Raji (cell line): ENCODE data around the gene HYAL2.
A peak's percentile ranks its signal among the peaks of the same experiment; 100 is the strongest.

Source experiments
- POLR2A ChIP-seq: IDR thresholded peaks from 2 replicates; pipeline ENCODE4 v1.6.1; 2011; ENCODE audit warnings: low read depth, low read length, control low read depth; ENCODE audit not compliant: insufficient read depth

HYAL2 gene

DNA sequence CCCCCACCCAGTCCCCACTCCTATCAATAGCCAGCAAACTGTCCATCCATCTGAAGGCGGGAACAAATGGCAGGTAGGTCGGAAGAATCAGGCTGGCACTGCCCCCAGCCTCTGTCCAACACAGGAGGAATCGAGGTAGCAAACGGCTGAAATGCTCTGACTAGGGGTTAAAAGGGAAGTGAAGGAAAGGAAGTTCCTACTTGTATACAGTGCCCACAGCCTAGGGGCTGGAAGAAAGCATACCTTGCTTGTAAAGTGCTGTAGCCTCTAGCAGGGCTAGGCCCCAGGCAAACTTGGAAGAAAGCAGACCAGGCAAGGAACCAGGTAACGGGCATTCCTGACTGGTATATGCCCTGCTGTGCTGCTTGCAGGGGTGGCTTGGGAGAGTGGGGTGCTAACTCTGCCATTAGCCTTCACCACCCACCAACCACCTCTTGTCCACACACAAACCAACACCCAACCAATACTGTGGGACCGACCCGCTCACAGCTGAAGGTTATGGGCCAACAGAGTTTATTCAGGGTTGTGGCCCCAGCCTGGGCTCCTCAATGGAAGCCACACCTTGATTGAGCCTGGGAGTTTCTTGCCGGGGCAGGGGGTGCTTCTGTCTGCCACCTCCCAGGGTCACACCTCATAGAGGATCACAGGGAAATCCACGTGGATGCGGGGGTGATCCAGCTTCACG is 3.1 kb upstream of the HYAL2 start:
- no peak for TF ChIP-seq POLR2A

- TF ChIP-seq POLR2A: no peak
Measured at GRCh38 chr3:50325113-50325480, 2.6 kb upstream of the HYAL2 start.

GRCh38 chr3:50324351-50325112 is 2.0 kb upstream of the HYAL2 start:
- no peak for TF ChIP-seq POLR2A

DNA sequence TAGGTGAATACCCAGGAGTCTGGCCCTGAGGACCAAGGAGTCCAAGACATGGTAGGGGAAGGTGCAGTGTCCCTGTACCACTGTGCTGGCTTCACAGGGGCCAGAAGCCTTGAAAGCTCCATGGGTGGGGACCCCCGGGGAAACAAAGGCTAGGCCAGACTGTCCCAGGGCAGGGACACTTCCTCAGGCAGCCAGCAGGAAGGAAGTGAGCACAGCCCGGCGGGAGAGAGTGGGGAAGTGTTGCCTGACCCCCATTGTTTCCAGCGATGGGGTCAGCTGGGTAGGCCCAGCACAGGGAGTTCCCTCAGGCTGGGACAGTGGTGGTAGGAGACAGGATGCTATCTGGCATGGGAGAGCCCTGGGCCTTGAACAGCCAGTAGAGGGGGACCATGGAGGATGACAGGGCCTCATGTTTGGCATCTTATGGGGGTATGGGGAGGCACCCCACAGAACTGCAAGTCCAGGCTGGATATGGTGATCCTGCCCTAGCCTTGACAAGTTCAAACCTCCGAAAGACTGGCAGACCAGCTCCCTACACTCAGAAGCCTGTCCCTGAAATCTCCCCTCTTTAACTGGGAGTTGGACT is 1.2 kb upstream of the HYAL2 start:
- no peak for TF ChIP-seq POLR2A

DNA sequence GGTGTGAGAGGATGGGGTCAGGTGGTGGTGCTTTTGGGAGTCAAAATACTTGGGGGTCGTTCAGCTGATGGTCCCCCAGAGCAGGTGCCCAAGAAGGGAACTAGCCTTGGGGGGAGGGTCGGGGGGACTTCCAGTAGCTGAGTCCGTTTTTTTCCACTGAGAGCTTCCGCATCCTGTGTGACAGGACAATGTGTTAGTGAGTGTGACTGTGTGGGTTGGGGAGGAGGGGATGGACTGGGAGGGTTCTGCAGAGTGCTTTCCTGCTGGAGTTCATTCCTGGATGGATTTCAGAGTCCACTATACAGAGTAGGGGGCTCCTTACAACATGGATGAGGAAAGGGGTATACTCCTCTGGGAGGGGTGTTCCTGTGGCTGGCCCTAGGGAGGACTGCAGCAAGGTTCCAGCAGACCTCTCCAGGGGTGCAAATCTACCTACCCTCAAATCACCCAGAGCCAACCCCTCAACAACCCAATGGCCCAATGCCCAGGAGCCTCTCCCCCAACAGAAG is 601 bp upstream of the HYAL2 start:
- TF ChIP-seq POLR2A: no peak

GRCh38 chr3:50322115-50322385 is 495 bp downstream of the HYAL2 start:
- no peak for TF ChIP-seq POLR2A

GRCh38 chr3:50321336-50322114 is 1.0 kb downstream of the HYAL2 start:
- peak; percentile 68 for TF ChIP-seq POLR2A

- no peak for TF ChIP-seq POLR2A
Measured at GRCh38 chr3:50320853-50321335, 1.7 kb downstream of the HYAL2 start.

DNA sequence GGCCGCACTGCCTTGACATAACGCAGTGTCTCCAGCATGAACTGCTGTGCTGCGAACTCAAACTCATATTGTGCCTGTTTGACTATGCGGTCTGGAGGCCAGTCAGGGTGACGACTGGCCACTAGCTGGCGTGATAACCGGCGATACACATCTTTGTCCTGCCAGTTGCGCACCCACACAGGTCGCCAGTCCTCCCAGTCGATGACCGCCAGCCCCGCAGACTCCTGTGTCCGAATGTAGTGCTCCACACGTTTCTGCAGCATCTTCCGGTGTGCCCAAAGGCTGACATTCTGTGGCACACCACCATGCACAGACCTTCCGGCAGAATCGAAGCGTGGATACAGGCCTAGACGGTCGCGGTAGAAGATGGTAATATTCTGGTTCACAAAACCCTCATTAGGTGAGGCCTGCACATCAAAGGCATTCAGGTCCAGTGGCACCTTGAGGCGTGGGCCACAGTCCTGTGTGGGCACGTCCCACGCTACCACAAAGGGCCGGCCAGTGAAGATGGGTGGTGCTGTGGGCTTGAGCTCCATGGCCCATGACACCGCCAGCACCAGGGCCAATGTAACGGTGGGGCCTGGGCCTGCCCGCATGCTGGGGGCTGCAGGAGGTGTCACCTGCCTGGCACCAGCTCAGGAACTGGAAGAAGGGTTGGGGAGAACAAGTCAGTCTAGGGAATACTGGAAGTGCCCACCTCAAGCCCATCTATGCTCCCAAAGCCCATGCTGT is 2.5 kb downstream of the HYAL2 start:
- TF ChIP-seq POLR2A: no peak

DNA sequence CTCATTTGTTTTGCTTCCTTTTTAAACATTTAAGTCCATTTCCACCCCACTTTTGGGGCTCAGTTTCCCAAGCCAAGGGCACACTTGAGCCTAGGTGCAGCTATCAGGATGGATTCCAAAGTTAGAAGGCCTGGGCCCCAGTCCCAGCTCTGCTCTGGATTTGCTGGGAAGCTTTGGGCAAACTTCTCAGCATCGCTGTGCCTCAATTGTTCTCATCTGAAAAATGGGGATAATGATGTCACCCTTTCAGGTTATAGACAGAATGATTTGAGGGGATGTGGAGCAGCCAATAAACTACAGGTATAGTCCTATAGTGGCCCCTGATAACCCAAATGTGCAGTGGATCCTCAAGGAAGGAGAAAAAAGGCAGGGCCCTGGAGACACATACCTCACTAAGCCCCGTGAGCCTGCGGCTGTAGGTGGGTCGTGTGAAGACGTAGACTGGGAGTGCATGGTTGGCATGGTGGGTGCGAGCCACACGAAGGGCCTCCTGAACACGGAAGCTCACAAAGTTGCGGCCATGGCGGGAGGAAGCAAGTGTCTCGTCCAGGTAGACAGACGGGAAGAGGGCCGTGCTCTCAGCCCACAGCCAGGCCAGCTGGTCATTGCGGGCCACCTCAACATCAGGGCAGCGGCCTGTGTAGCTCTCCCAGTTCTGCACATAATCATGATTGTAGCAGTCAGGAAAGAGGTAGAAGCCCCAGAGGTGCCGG is 3.2 kb downstream of the HYAL2 start:
- no peak for TF ChIP-seq POLR2A

DNA sequence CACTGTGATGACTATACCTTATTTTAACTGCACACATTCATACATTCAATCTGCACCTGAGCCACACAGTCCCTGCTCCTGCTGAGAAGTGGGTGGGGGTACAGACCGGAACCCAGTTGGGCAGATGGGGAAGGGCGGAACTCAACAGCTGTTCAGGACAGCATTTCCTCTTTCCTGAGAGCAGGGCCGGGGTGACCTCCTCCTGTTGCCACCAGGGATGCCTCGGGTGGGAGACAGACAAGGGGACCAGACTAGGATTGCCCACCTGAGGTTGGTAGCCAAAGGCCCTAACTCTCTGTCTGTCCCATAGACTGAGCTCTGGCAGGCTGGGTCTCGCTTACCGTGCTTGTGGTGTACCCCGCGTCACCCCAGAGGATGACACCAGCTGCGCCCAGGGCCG is 3.9 kb downstream of the HYAL2 start:
- no peak for TF ChIP-seq POLR2A

DNA sequence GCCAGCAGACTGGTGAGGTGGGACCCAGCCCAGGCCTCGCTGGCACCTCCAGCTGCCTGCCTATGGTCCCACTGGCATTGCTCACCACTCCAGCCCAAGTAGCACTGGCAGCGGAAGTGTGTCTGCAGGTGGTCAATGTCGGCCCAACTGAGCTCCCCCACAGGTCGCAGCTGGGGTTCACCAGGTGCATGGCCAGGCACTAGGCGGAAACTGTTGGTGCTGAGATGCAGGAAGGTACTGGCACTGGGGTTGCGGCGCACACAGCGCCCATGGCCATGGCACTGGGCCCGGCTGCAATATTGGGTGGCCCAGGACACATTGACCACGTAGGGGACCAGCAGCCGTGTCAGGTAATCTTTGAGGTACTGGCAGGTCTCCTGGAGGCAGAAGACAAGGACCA is 4.4 kb downstream of the HYAL2 start:
- no peak for TF ChIP-seq POLR2A

DNA sequence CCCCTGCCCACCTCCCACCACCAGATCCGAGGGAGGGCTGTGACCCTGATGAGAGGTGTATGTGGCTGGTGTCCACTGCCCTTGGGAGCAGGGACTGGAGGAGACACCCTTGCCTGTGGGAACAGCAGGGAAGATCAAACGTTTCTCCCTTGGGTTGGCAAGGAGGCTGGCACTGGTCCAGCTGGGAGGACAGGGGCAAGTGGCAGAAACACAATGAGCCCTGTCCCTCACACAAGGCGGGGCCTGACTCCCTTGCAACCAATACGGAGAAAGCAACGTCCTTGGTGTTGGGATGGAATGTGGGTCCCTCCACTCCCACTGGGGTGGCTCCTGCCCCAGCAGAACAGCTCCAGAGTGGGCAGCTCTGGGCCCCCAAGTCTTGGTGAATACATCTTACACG is 5.2 kb downstream of the HYAL2 start:
- TF ChIP-seq POLR2A: no peak

DNA sequence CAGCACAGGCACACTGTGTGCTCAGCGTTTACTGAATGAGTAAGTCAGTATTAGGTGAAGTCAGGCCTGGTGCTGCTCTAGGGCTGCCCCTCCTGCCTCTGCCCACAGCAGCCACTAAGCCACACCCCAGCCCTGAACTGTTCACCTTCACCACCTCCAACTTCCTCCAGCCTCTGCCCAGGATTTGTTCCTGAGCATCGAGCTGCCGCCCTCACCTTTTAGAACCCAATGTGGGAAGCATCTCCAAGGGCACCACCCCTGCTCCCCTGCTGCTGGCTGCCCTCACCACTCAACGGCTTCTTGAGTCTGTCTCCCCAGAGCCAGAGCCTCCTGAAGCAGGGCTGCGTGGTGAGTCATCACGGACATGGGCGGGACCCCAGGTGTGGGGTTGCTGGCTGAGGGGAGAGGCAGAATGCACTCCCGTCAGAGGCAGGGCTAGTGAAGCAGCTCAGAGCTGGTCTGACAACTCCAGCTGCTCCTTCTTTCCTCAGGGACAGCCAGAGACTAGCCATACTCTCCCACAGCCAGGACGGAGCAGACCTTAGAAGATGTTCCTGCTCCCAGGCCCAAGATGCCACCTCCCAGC is 5.8 kb downstream of the HYAL2 start:
- no peak for TF ChIP-seq POLR2A
